NCI-H1436 (cell line): ENCODE data around the gene VANGL1.
"Not testable (repeated sequence)": the region's sequence is repeated elsewhere in the genome, so short reads cannot be mapped to it uniquely, and the experiment has no call there.

Experiments
- DNase-seq: peaks from one replicate; lab custom pipeline; 2025; lab: John Stamatoyannopoulos, UW

VANGL1 gene

GRCh38 chr1:115641762-115642167 lies at the start of gene VANGL1:
Gene VANGL1 (plus strand): TSS chr1:115641970. CDS start chr1:115651414, 9,444 bp downstream.
- DNase-seq = peak; percentile 41

DNA sequence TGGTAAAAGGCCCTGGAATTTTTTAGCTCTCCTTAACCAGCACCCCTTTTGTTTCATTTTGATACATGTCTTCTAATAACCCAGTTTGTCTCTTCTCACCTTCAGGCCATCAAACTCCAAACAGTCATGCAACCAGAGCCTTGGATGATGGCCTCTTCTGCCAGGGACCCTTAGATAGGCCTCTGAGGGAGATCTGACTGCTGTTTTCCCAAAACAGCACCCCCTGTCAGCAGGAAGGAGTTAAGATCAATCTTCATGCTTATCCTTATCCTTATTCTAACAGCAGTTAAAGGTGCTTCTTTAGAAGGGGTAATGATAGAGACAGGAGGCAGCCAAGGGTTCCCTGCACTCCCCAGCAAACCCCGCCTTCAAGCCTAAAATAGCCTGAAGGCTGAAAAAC lies 49.5 kb upstream of the VANGL1 start:
- DNase-seq = no peak

- DNase-seq = no peak
Observed at GRCh38 chr1:115593365-115594259, 48.2 kb upstream of the VANGL1 start.

GRCh38 chr1:115594600-115594999 lies 47.2 kb upstream of the VANGL1 start:
- DNase-seq = no peak

- peak; percentile 89 for DNase-seq
Observed at GRCh38 chr1:115595279-115596079, 46.3 kb upstream of the VANGL1 start.

- no peak for DNase-seq
Observed at GRCh38 chr1:115596080-115596780, 45.5 kb upstream of the VANGL1 start.

- no peak for DNase-seq
Observed at GRCh38 chr1:115604508-115604907, 37.3 kb upstream of the VANGL1 start.

GRCh38 chr1:115606305-115606704 lies 35.5 kb upstream of the VANGL1 start:
- no peak for DNase-seq

- no peak for DNase-seq
Observed at GRCh38 chr1:115609021-115609420, 32.7 kb upstream of the VANGL1 start.

DNA sequence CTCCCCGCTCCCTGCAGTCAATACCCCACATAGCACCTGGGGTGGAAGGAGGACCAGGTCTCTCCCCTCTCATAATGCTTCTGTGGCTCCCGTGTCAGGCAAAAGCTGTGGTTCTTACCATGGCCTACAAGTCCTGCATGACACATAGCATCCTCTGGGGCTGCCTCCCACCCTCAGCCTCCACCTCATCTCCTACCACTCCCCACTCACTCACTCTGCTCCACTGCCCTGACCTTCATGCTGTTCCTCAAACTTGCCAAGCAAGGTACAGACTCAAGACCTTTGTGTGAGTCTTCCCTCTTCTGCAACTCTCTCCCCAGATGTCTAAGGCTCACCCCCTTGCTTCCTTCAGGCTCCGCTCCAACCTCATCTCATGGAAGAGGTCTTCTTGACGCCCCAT lies 28.0 kb upstream of the VANGL1 start:
- no peak for DNase-seq

DNA sequence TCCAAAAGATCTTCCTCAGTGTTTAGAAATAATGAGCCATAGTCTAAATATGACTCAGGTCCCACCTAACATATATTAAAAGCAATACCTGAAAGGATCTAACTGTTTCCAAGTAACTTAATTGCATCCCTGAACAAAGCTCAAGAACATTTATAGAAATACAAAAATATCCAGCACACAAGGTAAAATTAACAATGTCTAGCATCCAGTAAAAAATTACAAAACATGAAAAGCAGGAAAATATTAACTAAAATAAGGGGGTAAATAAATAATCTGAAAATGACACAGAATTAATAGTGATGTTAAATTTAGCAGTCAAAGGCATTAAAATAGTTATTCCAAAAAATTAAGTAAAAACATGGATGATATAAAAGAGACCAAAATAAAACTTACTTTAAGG lies 21.3 kb upstream of the VANGL1 start:
- no peak for DNase-seq

GRCh38 chr1:115620950-115621349 lies 20.8 kb upstream of the VANGL1 start:
- DNase-seq = no peak

- no peak for DNase-seq
Observed at GRCh38 chr1:115624859-115625258, 16.9 kb upstream of the VANGL1 start.

GRCh38 chr1:115630342-115630741 lies 11.4 kb upstream of the VANGL1 start:
- no peak for DNase-seq

DNA sequence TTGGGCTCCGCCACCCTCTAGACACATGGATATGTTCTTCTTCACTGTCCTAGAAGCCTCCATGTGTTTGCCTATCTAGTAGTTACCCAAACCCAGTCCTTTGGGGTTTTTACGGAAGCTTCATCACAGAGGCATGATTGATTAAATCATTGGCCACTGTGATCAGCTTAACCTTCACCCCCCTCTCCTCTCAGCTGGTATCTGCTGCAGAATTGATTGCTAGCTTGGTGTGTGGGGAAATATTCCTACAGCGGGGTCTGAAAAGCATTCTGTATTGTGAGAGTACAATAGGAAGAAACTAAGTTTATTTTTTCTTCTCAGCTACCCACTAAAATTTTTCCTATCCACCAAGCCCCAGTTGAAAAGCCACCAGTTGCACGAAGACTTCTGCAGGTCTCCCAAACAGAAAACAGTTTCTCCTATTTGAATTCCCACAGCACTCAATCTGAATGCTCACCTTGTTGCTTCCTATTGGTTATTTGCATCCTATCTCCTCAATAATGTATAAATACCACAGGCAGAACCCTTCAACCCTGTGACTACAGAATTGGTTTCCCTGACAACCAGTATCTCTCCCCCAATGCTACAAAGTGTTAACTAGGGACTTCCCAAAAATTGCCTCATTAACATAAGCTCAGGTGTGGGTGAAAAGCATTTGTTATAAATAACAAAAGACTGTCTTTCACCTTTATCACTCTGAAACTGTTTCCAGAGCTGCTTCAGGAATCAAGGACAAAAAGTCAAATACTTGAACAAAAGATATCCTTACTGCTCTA lies 9.3 kb upstream of the VANGL1 start:
- no peak for DNase-seq

- not testable (repeated sequence) for DNase-seq
Observed at GRCh38 chr1:115633606-115634005, 8.2 kb upstream of the VANGL1 start.

- DNase-seq = not testable (repeated sequence)
Observed at GRCh38 chr1:115637247-115637646, 4.5 kb upstream of the VANGL1 start.

GRCh38 chr1:115640384-115640783 lies 1.4 kb upstream of the VANGL1 start:
- DNase-seq = no peak

- peak; percentile 28 for DNase-seq
Observed at GRCh38 chr1:115642168-115643072, 650 bp downstream of the VANGL1 start.

DNA sequence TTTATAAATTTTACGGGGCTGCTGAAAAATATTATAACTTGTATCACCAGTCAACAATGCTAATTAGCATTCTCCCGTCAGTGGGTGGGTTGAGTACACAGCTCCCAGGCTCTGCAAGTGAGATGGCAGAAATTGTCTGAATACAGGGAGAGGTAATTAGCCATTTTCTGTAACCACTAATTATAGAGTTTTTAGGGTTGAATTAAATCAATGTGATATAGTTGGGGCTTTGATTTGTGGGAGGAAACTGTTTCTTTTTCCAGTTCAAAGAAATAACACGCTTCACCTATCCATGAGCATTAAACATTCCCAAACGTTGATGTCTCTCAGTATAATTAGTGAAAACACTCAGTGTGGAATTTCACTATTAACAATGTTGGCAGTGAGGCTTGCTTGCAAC lies 1.5 kb downstream of the VANGL1 start:
- no peak for DNase-seq

DNA sequence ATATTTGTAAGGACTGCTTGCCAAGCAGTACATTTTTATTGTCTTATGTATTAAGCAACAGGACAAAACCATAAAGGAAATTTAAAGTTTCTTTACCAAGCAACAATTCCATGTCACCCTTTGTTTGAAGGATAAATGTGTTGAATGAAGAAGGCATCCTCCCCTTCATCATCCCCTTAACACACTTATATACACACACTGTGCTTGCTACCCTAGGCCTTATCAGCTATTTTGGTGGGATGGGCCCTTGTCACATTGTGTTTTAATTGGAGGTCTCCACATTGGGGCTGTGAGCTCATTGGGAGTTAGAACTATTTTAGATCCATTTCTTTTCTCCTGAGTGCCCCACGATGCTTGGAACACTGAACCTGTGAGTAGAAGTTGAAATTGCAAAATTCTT lies 1.9 kb downstream of the VANGL1 start:
- DNase-seq = no peak
